ENCODE measurements around the gene PRSS2. TPM values are rescaled to one million over a fixed set of nuclear protein-coding genes. Genes with fewer than 3 reads are reported as not detected.

The PRSS2 gene
- total RNA-seq, 1 experiment from 2014 or later = not detected

DNA sequence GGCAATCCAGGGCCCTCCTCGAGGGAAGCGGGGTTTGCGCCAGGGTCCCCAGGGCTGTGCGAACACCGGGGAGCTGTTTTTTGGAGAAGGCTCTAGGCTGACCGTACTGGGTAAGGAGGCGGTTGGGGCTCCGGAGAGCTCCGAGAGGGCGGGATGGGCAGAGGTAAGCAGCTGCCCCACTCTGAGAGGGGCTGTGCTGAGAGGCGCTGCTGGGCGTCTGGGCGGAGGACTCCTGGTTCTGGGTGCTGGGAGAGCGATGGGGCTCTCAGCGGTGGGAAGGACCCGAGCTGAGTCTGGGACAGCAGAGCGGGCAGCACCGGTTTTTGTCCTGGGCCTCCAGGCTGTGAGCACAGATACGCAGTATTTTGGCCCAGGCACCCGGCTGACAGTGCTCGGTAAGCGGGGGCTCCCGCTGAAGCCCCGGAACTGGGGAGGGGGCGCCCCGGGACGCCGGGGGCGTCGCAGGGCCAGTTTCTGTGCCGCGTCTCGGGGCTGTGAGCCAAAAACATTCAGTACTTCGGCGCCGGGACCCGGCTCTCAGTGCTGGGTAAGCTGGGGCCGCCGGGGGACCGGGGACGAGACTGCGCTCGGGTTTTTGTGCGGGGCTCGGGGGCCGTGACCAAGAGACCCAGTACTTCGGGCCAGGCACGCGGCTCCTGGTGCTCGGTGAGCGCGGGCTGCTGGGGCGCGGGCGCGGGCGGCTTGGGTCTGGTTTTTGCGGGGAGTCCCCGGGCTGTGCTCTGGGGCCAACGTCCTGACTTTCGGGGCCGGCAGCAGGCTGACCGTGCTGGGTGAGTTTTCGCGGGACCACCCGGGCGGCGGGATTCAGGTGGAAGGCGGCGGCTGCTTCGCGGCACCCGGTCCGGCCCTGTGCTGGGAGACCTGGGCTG, 26.0 kb downstream of the PRSS2 start:
- in situ Hi-C loops (cut with HindIII; ENCODE audit: low pct_unique_long_range_greater_than_20kb, low sequenced_read_pairs) = no loop called here
- DNase-seq (ENCODE audit: low read depth) = no peak

DNA sequence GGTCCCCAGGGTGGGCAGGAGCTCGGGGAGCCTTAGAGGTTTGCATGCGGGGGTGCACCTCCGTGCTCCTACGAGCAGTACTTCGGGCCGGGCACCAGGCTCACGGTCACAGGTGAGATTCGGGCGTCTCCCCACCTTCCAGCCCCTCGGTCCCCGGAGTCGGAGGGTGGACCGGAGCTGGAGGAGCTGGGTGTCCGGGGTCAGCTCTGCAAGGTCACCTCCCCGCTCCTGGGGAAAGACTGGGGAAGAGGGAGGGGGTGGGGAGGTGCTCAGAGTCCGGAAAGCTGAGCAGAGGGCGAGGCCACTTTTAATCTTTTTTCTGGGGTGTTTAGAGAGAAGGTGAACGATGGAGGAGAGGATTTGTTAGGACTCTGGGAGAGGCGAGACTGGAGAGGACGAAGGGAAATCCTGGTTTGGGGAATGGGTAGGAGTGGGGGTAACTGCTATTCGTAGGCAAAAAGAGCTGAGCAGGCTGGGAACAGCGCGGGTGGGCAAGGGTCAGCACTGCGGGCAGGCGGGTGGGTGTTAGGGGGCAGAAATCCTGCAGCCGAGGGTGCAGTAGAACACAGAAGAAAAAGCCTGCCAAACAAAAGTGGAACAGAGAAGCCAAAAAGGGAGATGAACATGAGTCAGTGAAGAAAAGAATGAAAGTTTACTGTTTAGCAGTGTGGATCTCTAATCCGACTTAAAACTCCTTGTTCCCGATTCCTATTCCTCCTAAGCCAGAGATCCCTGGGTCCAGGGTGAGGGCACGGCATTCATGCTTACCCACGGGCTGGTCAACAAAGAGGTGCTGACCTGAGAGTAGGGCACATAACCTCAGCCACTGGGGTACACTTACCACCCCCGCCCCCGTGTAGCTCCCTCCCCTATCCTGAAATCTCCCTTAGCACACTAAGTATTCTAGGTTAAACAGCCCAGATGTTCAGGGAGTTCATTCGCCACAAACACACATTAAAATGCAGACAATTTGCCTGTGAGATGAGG, 26.9 kb downstream of the PRSS2 start:
- DNase-seq (ENCODE audit: low read depth) = no peak
- in situ Hi-C loops (cut with HindIII; ENCODE audit: low pct_unique_long_range_greater_than_20kb, low sequenced_read_pairs) = no loop called here

DNA sequence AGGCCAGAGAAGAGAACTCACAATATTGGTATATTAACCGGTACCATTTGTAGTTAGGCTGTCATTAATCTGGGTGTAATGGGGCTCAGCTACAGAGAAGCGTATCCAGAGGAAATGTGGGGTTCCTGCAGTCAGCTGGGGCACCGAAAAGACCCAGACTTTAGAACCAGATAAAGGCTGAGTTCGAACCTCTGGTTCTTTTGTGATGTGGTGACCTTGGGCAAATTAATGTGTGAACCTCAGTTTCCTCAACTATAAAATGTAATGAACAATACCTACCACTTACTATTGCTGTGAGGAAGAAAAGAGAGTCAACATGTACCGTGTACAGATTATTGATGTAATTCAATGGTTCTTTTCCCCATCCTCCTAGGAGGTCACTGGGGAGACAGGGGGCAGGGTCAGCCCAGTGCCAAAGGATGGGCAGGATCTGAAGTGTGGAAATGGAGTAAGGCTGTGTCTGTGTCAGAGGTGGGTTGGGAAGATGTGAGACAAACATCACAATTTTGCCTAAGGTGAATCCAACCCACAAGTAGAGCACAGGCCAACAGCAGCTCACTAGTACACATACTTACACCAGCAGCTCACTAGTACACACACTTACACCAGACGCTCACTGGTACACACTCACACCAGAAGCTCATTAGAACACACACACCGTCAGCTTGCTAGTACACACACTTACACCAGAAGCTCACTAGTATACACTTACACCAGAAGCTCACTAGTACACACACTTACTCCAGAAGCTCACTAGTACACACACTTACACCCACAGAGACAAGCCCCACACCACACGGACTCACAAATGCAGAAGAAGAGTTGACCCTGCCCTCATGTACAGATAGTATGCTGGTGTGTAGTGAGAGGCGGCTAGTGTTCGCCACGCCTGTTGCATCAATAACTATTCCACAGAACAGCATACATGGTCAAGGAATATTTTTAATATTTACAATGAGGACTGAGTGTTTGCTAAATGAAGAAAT, 28.0 kb downstream of the PRSS2 start:
- no peak for DNase-seq (ENCODE audit: low read depth)
- in situ Hi-C loops (cut with HindIII; ENCODE audit: low pct_unique_long_range_greater_than_20kb, low sequenced_read_pairs) = no loop called here

DNA sequence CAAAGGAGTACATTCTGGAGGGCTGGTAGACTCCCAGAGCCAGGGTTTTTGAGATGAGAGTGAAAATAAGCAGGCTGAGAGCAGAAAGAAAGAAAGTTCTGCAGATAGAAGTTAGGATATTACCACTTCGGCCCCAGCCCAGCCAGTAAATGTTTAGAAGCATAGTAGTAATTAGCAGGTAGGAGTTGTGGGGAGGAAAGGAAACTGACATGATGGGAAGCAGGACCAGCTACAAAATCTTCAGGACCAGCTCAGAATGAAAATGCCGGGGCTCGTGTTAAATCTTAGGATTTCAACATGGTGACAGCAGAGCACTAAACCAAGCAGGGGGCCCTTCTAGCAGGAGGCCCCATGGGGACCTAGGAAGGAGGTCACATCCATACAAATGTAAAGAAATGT, 28.7 kb downstream of the PRSS2 start:
- in situ Hi-C loops (cut with HindIII; ENCODE audit: low pct_unique_long_range_greater_than_20kb, low sequenced_read_pairs) = no loop called here
- DNase-seq (ENCODE audit: low read depth) = no peak

DNA sequence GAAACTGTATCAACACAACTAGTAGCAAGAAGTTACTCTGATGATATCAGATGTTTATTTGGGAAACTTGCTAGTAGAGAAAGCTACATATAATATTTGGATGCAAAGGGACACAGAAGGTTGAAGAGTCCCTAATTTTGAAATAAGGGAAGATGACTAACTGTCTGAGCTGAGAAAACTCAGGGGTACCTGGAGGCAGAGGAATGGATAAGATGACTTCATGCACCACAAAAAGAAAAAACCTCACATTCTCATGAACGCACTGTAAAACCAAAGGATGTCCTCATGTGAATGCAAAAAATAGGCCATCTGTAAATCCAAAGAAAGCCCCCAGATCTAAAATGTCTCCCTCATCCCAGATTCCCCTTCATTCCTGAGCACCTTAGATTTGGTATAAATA, 29.3 kb downstream of the PRSS2 start:
- in situ Hi-C loops (cut with HindIII; ENCODE audit: low pct_unique_long_range_greater_than_20kb, low sequenced_read_pairs) = no loop called here
- no peak for DNase-seq (ENCODE audit: low read depth)

DNA sequence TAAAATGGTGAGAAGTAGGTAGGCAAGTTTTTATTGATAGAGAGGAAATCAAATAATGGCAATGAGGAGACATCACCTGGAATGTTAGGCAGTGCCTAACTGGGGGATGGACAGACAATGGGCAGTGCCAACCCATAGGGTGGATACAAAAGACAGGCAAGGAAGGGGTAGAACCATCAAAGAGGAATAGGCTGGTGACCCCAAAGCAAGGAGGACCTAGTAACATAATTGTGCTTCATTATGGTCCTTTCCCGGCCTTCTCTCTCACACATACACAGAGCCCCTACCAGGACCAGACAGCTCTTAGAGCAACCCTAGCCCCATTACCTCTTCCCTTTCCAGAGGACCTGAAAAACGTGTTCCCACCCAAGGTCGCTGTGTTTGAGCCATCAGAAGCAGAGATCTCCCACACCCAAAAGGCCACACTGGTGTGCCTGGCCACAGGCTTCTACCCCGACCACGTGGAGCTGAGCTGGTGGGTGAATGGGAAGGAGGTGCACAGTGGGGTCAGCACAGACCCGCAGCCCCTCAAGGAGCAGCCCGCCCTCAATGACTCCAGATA, 30.0 kb downstream of the PRSS2 start:
- no peak for DNase-seq (ENCODE audit: low read depth)
- in situ Hi-C loops (cut with HindIII; ENCODE audit: low pct_unique_long_range_greater_than_20kb, low sequenced_read_pairs) = no loop called here

DNA sequence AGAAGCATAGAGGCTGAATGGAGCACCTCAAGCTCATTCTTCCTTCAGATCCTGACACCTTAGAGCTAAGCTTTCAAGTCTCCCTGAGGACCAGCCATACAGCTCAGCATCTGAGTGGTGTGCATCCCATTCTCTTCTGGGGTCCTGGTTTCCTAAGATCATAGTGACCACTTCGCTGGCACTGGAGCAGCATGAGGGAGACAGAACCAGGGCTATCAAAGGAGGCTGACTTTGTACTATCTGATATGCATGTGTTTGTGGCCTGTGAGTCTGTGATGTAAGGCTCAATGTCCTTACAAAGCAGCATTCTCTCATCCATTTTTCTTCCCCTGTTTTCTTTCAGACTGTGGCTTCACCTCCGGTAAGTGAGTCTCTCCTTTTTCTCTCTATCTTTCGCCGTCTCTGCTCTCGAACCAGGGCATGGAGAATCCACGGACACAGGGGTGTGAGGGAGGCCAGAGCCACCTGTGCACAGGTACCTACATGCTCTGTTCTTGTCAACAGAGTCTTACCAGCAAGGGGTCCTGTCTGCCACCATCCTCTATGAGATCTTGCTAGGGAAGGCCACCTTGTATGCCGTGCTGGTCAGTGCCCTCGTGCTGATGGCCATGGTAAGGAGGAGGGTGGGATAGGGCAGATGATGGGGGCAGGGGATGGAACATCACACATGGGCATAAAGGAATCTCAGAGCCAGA, 31.0 kb downstream of the PRSS2 start:
- no peak for DNase-seq (ENCODE audit: low read depth)
- in situ Hi-C loops (cut with HindIII; ENCODE audit: low pct_unique_long_range_greater_than_20kb, low sequenced_read_pairs) = no loop called here

DNA sequence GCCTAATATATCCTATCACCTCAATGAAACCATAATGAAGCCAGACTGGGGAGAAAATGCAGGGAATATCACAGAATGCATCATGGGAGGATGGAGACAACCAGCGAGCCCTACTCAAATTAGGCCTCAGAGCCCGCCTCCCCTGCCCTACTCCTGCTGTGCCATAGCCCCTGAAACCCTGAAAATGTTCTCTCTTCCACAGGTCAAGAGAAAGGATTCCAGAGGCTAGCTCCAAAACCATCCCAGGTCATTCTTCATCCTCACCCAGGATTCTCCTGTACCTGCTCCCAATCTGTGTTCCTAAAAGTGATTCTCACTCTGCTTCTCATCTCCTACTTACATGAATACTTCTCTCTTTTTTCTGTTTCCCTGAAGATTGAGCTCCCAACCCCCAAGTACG, 31.5 kb downstream of the PRSS2 start:
- in situ Hi-C loops (cut with HindIII; ENCODE audit: low pct_unique_long_range_greater_than_20kb, low sequenced_read_pairs) = no loop called here
- DNase-seq (ENCODE audit: low read depth) = no peak

DNA sequence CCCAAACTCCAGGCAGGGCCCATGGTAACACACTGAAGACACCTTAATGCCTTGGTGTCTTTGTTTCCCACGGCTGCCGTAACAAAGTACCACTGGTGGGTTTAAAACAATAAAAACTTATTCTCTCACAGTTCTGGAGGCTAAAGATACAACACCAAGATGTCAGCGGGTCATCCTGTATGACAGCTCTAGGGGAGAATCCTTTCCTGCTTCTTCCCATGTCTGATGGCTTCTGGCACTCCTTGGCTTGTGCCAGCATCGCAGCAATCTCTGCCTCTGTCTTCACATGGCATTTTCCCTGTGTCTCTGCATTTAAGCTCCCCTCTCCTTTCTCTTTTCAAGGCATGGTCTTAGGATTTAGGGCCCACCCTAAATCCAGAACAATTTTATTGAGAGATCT, 33.1 kb downstream of the PRSS2 start:
- in situ Hi-C loops (cut with HindIII; ENCODE audit: low pct_unique_long_range_greater_than_20kb, low sequenced_read_pairs) = no loop called here
- no peak for DNase-seq (ENCODE audit: low read depth)

DNA sequence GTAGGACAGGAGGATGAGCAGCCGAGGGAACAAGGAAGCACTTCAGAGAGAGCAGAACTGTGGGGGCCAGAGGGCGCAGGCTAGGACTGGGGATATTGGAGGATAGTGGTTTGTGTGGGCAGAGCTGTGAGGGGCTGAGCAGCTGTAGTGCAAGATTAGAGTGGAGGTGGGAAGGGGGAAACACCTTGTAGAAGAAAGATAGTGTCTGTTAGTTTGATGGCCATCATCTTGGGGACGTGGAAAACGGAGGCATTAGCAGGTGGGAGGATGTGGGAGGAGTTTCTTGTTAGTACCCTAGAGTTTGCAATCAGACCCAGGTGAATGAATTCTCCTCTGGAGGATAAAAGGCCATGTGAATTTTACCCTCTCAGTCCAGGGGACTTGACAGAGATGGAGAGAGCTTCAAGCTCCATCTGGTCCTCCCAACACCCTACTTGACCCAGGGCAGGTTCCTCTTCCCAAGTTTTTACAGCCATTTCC, 34.0 kb downstream of the PRSS2 start:
- no peak for DNase-seq (ENCODE audit: low read depth)
- in situ Hi-C loops (cut with HindIII; ENCODE audit: low pct_unique_long_range_greater_than_20kb, low sequenced_read_pairs) = no loop called here

DNA sequence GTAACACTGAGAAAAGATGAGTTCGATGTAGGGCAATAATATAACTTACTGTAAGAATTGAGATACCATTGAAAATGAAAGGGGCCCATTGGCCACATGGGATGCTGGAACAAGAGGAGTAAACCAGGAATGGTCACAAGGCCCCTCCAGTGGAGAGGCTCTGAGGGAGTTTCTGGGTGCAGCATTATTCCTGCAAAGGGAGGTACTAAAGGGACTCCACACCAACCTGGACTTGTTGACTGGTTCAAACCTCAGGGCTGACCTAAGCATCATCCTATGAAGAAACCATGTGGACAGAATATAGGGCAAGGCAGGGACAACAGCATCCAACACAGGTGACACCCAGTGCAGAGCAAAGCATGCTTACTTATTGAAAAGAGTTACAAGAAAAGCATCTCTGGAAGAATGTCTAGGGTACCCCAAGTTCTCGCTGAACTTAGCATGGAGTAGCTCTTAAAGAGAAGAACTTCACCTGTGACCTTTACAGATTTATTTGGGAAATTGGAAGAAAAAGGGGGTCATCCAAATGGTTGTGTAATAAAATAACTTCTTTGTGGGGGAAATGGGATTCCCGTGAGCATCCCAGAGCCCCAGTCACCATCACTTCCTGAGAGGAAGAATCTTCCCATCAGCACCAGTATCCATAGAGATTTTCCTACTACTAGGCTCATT, 34.7 kb downstream of the PRSS2 start:
- in situ Hi-C loops (cut with HindIII; ENCODE audit: low pct_unique_long_range_greater_than_20kb, low sequenced_read_pairs) = no loop called here
- no peak for DNase-seq (ENCODE audit: low read depth)

DNA sequence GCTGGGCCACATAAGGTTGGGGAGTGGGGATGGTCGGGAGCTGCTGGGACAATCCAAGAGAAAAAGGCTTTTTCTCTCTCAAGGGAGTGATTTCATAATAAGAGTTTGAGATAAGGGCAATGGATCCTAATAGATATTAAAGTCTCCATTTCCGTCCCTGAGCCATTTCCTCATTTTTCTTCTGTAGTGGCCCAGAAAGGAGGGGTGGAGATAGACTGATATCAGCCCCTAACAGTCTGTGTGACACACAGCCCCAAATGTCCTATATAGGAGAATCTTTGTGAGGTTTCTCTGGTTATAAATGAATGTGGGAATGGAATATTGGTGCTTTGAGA, 35.2 kb downstream of the PRSS2 start:
- in situ Hi-C loops (cut with HindIII; ENCODE audit: low pct_unique_long_range_greater_than_20kb, low sequenced_read_pairs) = no loop called here
- no peak for DNase-seq (ENCODE audit: low read depth)

DNA sequence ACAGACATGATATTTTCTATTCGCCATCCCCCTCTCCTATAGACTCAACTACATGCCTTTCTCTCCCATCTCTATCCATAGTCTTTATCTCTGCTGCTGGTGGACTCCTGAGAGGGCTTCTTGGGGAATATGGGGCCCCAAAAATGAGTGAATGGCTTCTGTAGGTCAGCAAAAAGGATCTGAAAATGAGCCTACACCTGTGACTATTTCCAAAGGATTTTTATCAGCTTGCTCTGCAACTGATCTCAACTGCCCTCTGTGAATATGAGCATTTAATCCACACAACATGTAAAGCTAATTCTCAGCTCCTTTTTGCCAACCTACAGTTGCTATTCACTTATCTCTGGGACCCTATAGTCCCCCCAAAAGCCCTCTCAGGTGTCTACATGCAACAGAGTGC, 36.2 kb downstream of the PRSS2 start:
- DNase-seq (ENCODE audit: low read depth) = no peak
- in situ Hi-C loops (cut with HindIII; ENCODE audit: low pct_unique_long_range_greater_than_20kb, low sequenced_read_pairs) = no loop called here

DNA sequence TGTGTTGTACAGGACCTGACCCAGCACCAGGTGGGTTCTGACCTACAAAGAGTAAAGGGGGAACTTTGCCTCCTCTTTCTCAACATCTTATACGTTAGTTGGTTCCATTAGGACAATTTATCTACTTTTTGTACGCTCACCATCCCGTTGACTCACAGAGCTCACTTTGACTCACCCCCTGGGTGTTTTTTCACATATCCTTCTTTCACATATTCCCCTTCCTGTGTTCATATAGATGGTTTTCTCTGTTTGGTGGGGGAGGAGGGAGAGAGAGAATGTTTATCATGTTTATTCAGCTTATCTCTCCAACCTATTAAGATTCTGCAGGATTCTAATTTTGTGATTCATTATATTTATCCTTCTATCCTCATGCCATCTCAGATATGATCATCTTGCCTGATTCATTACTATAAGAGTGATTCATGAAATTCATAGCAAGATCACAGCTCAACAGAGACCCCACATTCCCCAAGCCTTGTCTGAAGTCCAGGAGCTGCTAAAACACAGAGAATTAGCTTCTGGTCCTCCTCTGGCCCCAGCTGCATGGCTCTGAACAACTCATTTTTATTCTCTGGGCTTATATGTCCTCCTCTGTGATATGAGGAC, 37.2 kb downstream of the PRSS2 start:
- in situ Hi-C loops (cut with HindIII; ENCODE audit: low pct_unique_long_range_greater_than_20kb, low sequenced_read_pairs) = no loop called here
- DNase-seq (ENCODE audit: low read depth) = no peak

DNA sequence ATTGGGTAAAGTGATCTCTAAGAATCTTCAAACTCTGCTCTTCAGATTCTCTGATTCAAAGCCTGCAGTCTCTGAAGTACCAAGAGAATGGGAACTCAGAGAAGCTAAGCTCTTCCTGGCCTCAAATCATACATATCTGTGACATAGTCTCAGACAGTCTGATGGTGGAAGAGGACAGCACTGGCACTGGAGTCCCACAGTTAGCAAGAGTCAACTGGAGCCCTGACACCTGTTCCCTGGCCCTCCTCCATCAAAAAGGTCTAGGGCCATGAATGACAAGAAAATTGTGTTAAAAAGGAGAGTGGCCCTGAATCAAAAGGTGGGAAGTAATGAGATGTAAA, 37.7 kb downstream of the PRSS2 start:
- in situ Hi-C loops (cut with HindIII; ENCODE audit: low pct_unique_long_range_greater_than_20kb, low sequenced_read_pairs) = no loop called here
- DNase-seq (ENCODE audit: low read depth) = no peak

DNA sequence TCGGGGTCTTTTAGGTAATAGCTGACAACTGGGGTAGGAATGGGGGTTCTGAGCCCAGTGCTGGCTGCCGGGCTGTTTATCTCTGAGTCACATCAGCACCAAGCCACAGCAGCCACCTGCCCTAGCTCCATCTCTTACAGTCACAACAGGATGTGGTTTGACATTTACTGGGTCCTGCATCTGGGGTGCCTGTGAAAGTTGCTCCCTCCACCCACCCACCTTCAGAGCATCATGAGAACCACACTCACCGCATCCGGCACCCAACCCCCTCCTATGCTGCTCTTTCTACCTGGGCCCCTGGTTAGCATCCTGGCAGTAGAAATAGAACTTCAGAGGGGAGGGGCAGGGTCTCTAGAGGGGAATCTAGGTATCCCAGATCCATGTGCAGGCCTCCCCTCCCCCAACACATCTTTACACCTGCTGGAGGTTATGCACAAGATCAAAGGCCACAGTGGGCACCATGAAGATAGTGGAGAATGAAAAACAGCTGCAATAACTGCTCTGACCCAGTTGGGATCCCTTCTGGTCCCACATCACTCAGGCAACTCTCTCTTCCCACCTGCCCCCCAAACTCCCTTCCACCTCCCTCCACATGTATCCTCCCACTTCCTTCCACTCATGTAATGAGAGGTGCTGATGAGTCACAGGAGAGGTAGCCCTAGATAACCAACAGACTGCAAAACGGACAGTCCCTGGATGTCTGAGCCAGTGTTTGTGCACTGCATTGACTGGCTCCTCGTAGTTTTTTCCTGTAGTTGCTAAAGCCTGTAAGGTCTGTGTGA, 38.2 kb downstream of the PRSS2 start:
- DNase-seq (ENCODE audit: low read depth) = no peak
- in situ Hi-C loops (cut with HindIII; ENCODE audit: low pct_unique_long_range_greater_than_20kb, low sequenced_read_pairs) = no loop called here
